GM18517 (cell line): ENCODE measurements around the gene ADGRB3.
A peak's percentile ranks its signal among the peaks of the same experiment; 100 is the strongest.
"Not testable (repeated sequence)": the region's sequence is repeated elsewhere in the genome, so short reads cannot be mapped to it uniquely, and the experiment has no call there.

Experiments used
- ATAC-seq: cut with Tn5 transposase; IDR thresholded peaks from one replicate; pipeline ENCODE4 v1.9.1; 2021; ENCODE audit warnings: mild to moderate bottlenecking, moderate library complexity; ENCODE audit not compliant: unreplicated experiment

The ADGRB3 gene

DNA sequence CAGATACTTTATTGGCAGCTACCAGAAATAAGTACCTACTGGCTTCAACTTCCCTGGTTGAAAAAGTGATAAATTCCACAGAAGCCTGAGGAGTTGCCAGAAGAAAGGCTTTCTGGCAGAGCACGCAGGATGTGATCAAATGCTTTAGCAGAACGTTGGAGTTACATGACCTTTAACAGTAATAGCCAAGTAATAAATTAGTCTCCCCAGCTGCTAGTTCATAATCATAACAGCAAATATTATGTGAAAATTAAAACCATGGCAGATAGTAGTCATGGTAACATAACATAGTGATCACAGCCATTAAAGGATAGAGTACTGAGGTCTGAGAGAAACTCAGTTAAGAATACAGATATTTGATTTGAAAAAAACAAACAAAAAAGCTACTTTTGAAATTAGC, 567.7 kb downstream of the ADGRB3 start:
- no peak for ATAC-seq

DNA sequence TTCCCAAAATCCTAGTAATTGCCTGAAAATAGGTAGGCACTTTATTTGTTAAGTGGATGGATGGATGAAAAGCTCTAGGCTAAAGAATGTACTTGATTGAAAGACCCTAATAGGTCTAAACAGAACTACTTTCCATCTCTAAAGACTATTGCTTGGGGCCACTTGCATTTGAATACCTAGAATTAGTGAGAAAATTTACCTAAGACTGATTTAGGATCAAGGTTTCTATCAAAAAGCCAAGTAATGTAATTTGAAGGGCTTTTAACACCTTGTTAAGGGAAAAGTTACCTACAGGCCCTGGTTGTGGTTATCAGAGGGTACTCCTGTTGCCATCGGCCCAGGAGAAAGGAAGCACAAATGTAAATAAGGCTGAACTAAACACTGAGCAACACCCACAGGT, 581.0 kb downstream of the ADGRB3 start:
- no peak for ATAC-seq

DNA sequence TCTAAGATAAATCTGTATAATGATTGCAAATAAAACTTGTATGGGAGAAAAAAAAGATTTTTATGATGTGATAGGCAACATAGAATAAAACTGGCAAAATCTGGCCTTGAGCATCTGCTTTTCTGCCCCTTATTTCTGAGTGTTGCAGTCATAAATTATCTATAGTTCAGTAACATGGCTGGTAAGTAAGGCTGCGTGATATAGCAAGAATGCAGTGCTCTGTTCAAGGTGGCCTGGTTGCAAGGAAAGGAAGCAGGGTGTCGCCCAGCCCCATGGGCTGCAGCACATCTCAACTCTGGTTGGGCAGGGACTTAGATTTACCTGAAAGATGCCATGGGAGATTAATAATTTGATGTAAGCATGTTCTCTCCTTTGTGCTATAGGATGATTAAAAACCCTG, 582.3 kb downstream of the ADGRB3 start:
- ATAC-seq = no peak

DNA sequence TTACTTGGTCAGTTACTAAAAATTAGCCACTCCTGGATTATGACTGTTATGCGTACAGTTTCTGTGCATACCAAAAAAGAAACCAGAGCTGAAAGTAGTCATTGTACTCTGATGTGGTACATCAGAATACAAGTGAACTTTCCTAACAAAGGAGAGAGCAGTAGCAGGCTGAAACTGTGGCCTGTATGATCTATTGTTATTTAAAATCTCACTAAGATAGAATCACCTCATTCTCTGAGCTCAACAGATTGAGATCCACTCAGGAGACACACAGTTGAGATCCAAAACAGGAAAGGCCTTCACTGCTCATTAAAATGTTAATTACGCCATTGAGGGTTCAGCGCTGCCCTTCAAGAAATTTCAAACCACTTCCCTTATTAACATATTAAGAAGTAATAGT, 585.3 kb downstream of the ADGRB3 start:
- no peak for ATAC-seq

DNA sequence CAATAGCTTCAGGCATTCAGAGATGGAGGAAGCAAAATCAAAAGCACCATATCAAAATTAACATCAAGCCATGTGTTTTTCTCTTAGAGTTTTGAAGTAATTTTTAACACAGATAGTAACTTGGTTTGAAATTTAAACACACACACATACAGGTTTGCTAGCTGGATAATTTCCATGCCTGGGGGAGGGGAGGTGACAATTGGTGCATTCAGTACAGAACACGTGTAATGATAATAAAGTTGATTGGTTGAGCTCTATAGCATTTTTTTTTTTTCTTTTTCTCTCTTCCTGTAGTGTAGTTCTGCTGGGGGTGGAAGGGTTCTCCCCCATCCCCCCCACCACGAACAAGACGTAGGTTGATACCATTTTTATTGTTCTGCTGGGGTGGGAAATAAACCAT, 596.9 kb downstream of the ADGRB3 start:
- ATAC-seq = no peak

DNA sequence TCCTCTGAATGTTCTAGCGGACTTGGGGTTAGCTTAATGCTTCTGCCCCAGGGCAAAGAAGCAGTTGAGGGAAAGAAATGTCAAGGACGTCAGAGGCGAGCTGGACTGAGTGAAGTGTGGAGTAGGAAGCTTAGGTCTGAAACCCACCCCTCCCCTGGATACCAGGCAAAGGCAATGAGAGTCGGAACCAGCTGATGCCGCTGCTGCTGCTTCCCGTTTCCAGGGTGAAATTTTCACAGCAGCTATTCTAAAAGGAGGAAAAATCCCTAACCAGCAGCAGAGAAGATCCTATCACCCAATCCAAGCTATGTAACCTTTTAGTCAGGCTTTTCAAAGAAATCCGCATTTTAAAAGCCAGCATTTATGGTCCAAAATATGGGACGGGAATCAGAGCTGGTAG, 597.4 kb downstream of the ADGRB3 start:
- no peak for ATAC-seq

DNA sequence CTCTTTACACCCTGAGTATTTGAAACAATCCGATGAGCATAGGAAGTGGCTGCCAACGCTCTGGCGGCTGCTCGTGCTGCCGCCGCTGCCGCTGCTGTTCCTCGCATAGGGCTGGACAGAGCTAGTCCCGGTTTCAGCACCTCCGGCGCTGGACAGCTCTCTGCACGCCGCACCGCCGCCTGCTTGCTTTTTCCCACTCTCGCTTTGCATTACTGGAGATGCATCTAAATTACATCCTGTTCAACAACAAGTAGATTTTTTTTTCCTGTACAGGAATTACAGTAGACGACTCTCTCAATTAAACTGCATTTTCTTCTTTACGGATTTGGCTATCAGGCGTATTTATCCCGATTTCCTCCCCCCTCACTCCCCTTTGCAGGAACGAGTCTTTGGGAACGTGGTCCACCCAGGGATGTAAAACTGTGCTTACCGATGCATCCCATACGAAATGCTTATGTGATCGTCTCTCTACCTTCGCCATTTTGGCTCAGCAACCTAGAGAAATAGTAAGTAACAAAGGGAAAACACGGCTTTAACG, 597.9 kb downstream of the ADGRB3 start:
- peak; percentile 80 for ATAC-seq

DNA sequence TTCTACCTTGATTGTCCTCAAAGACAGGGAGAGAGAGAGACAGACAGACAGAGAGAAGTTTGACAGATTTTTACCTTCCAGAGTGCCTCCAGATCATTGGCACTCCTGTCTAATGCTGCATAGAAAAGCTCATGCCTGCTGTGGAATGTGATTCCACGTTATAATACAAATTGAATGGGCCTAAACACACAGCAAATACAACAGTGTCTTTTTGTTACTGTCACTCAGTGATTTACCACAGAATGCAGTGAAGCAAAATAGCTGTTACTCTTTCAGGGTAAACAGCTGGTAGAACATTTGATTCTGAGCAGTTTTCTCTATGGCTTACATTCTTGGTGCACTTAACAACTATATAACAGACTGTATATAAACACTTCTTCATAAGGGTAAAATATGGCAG, 603.0 kb downstream of the ADGRB3 start:
- no peak for ATAC-seq

DNA sequence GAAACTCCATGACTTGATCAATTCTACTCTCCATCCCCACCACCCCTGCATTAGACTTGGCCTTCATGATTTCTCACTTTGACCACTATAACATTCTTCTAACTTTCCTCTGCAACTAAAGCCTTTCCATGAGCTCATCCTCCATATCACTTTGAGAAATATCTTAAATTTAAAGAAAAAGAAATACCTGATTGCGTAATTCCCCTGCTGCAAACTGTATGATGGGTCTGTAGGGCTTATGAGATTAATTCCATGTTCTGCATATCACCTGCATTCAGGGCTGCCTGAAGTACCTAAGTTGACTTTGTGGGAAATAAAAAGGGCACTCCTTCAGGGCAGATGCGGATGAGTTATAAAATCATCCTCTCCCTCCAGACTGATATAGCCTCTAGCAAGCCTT, 611.9 kb downstream of the ADGRB3 start:
- ATAC-seq = no peak

DNA sequence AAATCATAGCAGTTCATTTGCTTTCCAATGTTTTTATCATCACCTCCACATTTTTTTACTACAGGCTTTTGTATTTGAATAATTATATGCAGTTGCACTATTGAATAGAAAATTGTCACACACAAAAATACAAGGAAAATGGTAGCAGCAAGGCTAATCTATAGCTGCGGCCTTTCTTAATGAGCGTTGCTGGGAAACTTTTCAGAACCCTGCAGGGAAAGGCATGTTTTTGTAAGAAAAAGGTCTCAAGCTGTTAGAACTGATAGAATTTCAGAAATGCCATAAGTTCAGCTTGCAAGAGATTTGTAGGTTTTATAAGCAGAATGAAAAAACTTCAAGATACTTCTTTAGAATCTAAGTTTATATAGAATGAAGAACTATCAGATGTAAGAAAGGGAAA, 625.9 kb downstream of the ADGRB3 start:
- ATAC-seq = no peak

DNA sequence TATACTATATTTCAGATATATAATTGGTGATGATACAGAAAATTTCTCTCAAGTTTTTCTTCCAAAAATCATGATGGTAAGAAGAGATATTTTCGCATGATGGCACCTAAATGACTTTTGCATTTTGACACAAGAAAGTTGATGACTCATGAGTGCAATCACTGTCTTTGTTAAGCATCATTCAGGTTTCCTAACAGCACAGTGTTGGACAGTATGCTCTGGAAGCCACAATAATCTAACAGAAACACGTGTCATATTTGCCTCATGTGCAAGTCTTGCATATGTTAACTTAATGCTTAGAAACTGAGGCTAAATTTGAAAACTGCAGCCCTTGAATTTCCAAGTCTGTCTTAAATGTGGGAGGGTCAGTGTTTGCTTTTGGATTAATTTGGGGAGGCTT, 628.2 kb downstream of the ADGRB3 start:
- ATAC-seq = no peak

DNA sequence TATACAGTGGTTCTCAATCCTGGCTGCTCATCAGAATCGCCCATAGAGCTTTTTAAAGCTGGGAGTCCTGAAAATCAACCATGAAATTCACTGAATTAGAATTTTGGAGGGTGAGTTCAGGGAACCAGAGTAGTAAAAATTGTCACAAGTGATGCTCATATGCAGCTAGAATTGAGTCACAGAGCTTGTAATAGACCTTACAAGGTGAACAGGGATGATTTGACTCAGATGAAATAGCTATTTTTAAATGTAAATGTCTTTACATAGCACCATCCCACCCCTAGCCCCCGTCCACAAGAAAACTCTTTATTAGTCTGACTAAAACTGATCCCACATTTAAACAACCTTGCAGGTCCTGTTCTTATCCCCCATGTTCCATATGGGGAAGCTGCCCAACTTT, 630.0 kb downstream of the ADGRB3 start:
- ATAC-seq = no peak

DNA sequence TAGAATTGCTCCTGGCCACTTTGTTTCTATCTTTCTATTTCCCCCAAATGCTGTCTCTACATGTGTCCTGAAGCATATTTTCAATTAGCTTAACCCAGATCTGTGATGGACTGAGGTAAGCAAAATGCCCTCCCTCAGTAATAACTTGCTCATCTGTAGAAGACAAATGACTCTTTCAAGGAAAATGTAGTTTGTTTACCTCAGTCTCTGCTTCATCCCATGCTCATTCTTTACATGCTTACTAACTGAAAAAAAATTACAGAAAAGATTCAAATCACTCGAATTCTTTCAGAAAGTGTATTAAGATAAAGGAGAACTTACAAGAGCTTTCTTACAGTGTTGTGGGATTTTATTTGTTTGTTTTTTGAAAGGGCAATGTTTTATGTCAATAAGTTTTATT, 630.6 kb downstream of the ADGRB3 start:
- no peak for ATAC-seq

DNA sequence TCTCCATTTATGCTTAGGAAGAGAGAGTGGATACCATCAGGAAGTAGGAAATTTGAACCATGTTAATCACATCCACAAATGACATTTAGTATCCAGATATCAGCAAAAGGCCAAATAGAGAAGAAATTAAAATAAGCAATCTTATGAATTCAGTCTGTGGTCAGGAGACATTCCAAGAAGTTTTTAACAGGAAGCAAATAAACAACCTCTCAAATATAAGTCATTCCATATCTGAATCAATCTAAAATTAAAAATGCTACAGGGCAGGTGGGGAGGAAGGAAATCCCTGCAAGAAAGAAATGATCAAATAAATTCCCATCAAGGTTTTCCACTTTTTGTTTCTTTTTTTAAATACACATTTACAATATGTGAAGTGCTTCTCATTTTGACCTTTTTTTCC, 641.1 kb downstream of the ADGRB3 start:
- ATAC-seq = no peak

DNA sequence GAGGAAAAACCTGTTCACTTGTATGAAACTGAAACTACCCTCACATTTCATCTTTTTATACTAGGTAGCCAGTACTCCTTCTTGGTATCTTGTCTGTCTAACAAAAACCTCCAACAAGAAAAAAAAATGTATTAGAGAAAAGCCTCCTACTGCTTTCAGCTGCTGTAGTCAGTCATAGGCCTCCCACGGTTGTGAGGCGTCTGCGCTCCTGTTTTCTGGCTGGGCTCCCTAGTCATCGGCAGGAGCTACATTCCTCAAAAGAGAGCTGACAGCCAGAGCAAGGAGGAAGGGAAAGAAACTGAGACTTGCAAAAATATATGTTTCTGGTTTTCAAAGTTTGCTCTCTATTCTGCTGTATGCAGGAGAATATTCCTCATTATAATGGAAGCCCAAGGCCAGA, 644.7 kb downstream of the ADGRB3 start:
- no peak for ATAC-seq

DNA sequence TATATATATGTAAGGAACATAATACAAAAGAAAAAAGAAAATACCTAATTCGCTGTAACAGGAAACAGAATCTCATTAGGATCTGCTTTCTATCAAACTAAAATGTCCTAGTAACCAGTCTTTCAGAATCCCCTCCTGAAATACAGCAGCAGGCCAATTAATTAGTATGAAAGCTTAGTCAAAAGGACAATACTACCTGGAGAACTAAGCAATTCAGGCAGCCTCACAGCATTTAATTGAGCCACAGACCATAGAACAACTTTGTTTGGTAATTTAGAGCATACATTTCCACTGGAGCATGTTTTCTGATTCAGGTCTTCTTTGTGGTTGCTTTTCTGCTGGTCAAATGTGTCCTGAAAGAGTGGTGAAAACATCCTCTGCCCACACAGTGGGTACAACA, 645.8 kb downstream of the ADGRB3 start:
- ATAC-seq = no peak

DNA sequence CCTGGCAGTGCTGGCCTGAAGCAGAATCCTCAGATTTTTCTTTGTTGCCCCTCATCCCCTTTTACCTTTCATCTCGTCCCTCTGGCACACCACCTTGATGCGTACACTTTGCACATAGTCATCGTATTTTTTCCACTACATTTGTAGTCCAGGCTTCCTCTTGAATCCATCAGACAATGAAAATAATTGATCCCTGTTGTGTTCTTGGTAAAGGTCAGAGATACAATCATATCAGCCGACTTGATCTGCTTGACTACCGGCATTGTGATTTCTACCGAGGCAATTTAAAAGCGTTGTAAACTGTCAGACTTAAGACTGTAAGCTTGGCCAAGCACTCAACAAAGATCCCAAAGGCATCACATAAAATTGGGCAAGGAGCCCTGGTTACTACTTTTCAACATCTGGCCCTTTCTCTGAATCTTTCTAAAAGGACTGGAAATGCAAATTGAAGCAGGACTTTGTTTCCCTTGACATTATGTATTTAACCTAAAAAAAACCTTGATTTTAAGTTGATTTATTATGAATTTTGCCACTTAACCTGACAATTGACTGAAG, 649.2 kb downstream of the ADGRB3 start:
- ATAC-seq = no peak

DNA sequence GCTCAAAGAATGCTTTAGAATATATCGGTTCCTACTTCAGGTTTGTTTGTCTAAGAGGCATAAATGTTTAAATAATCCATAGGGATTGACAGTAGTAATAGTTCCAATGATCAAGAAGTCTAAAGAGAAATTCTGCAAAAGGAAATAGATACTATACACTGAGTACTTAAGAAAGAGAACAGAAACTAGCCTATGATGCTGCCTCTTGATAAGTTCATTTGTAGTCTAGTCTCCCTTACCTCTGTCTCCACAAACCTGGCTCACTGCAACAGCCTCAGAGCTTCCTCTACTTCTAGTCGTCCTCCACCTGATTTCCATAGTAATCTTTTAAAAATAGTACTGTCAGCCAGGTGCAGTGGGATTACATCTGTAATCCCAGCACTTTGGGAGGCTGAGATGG, 650.0 kb downstream of the ADGRB3 start:
- ATAC-seq = no peak

DNA sequence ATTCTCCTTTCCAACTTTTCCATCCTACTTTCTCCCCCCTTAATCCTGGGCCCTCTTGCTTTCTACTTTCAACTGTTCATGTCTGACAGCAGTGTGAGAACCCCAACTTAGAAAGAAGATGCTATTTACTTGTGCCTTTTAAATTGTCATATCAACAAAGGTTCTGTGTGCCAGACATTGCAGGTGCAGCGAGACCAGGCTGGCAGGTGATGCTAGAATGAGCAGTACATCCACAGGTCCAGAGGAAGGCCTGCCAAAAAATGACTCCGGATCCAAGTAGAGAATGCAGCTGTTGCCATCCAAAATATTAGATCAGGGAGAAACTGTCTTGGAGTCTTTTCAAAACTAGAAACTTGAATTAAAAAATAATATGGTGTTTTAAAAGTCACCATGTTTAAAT, 651.2 kb downstream of the ADGRB3 start:
- no peak for ATAC-seq

DNA sequence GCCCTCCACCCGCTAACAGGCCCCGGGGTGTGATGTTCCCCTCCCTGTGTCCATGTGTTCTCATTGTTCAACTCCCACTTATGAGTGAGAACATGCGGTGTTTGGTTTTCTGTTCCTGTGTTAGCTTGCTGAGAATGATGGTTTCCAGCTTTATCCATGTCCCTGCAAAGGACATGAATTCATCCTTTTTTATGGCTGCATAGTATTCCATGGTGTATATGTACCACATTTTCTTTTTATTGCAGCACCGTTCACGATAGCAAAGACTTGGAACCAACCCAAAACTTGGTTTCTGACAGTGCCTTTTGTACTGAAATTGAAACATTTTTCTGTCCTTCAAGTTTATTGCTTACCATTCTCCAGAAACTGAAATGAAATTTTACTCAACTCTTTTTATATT, 653.1 kb downstream of the ADGRB3 start:
- ATAC-seq = not testable (repeated sequence)

DNA sequence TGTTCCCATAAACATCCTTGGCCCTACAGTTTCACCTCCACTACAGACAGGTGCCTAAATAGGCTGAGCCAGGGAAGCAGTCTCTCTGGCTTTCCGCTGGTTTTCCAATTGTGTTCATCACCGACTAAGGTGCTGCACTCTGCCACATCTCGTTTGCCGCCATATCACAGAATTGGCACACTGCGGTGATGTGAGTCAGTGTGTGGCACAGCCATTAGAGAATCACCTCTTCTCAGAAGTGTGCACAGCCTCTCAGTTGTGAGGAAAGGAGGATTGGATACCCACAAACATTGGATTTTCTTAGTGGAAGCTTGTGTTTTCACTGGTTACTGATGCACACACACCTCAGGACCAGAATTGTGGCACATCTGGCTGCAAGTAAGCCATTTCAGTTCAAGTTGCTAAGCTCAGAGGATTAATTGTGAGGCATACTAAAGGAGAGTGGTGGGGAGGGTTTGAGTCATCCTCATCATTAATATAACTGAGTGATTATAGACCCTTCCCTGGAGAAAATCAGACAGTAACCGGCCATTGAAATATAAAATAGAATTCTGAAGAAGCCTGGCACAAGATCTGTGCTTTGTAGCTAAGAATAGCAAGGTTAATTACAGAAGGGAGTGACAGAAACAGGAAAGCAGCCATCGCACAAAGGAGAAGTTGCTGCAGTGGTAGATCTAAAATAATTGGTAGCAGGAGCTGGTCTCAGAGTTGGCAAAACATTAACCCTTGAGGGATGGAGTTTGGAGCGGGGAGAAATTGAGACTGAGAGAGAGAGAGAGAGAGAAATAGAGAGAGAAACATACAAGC, 654.8 kb downstream of the ADGRB3 start:
- ATAC-seq = no peak

DNA sequence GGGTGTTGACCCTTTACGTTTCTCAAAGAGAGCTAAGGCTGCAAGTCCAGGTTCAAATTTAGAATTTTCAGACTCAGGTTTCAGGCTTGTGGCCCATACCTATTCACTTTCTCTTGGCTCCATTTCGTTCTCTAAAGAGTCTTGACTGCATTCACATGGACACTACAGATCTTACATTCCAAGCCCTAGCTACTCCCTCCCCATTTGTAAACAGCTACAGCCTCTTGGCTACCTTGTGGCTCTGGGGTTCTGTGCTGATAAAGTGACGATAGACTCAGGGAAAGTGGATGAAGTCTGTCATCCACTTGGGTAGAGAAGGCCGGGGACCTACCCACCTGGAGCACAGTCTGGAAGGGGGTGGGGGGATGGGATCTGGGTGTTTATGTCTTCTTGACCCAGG, 658.4 kb downstream of the ADGRB3 start:
- no peak for ATAC-seq

DNA sequence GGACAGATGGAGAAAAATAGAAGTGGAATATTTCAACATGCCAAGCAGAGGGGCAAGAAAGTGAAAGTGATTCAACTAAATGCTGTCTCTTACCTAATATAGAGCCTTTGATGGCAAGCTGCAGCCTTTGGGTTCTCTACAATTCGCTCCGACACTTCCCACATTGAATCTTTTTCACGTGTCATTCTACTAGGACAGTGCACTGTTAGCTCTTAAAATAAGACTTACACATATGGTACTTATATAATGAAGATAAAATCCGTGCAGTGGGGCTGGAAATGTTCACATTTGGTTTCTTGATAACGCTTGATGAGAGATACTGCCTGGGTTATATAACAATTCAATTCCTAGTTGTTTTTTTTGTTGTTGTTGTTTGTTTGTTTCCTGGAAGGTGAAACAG, 659.3 kb downstream of the ADGRB3 start:
- ATAC-seq = no peak
